ENCODE measurements around the gene KRT3.
"Not testable (repeated sequence)": the region's sequence is repeated elsewhere in the genome, so short reads cannot be mapped to it uniquely, and the experiment has no call there.

KRT3 gene

GRCh38 chr12:52777566-52777965 is 18.4 kb downstream of the KRT3 start:
- DNase-seq, result no peak

- DNase-seq, result no peak
Observed at GRCh38 chr12:52776913-52777395, 19.0 kb downstream of the KRT3 start, which contains the start of gene KRT76. KRT76 (minus strand) TSS chr12:52777345; CDS start chr12:52777291, 54 bp downstream.

GRCh38 chr12:52776435-52776834 is 19.5 kb downstream of the KRT3 start:
- DNase-seq, result no peak

- no peak for DNase-seq
Observed at GRCh38 chr12:52774629-52775250, 21.2 kb downstream of the KRT3 start.

- no peak for DNase-seq
Observed at GRCh38 chr12:52772772-52773171, 23.1 kb downstream of the KRT3 start.

- DNase-seq, result no peak
Observed at GRCh38 chr12:52772188-52772587, 23.7 kb downstream of the KRT3 start.

GRCh38 chr12:52771505-52771904 is 24.4 kb downstream of the KRT3 start:
- DNase-seq, result no peak

- no peak for DNase-seq
Observed at GRCh38 chr12:52771088-52771487, 24.8 kb downstream of the KRT3 start.

- no peak for DNase-seq
Observed at GRCh38 chr12:52769946-52770345, 26.0 kb downstream of the KRT3 start.

- no peak for DNase-seq
Observed at GRCh38 chr12:52769354-52769753, 26.6 kb downstream of the KRT3 start.

- no peak for DNase-seq
Observed at GRCh38 chr12:52768479-52769200, 27.3 kb downstream of the KRT3 start.

GRCh38 chr12:52767427-52767826 is 28.5 kb downstream of the KRT3 start:
- no peak for DNase-seq

- DNase-seq, result no peak
Observed at GRCh38 chr12:52767020-52767379, 28.9 kb downstream of the KRT3 start.

- DNase-seq, result no peak
Observed at GRCh38 chr12:52766351-52767019, 29.4 kb downstream of the KRT3 start.

GRCh38 chr12:52765702-52766101 is 30.2 kb downstream of the KRT3 start:
- no peak for DNase-seq

- DNase-seq, result no peak
Observed at GRCh38 chr12:52763991-52764390, 31.9 kb downstream of the KRT3 start.

GRCh38 chr12:52763036-52763659 is 32.8 kb downstream of the KRT3 start:
- DNase-seq, result no peak

- DNase-seq, result no peak
Observed at GRCh38 chr12:52761802-52762201, 34.1 kb downstream of the KRT3 start.

GRCh38 chr12:52761218-52761617 is 34.7 kb downstream of the KRT3 start:
- not testable (repeated sequence) for DNase-seq

- DNase-seq, result no peak
Observed at GRCh38 chr12:52760623-52761022, 35.3 kb downstream of the KRT3 start.

- DNase-seq, result no peak
Observed at GRCh38 chr12:52759695-52760094, 36.2 kb downstream of the KRT3 start.

GRCh38 chr12:52759218-52759617 is 36.7 kb downstream of the KRT3 start:
- DNase-seq, result no peak

- no peak for DNase-seq
Observed at GRCh38 chr12:52757449-52758176, 38.3 kb downstream of the KRT3 start.

Measured in fibroblast of upper back skin (primary cell).